ENCODE measurements around the gene PDE6C. TPM values are rescaled to one million over a fixed set of nuclear protein-coding genes. Genes with fewer than 3 reads are reported as not detected.
A peak's percentile ranks its signal among the peaks of the same experiment; 100 is the strongest.

The PDE6C gene
- total RNA-seq, 1 experiment from 2014 or later: not detected

- DNase-seq (ENCODE audit: low read depth, low spot score): no peak
- H3K4me1 ChIP-seq (ENCODE audit: control insufficient read depth, insufficient read depth, low read length): no peaks in the 10 kb centered on the region
- peaks cover 32% of the 10 kb centered on the region for H3K27me3 ChIP-seq (ENCODE audit: control insufficient read depth, insufficient read depth, low read length)
- intact Hi-C loops (cut with micrococcal nuclease; ENCODE audit: unreplicated experiment): no loop called here
- CTCF ChIA-PET: no interaction called here
- no peaks in the 10 kb centered on the region for H3K36me3 ChIP-seq (ENCODE audit: control insufficient read depth, insufficient read depth, low read length)
- ATAC-seq: no peak
- H3K27ac ChIP-seq (ENCODE audit: low read length): no peak overlapping the region
- H3K4me3 ChIP-seq (ENCODE audit: low read depth in 2 of 2, low read length in 2 of 2): no peak overlapping the region
- in situ Hi-C loops (cut with HindIII; ENCODE audit: low pct_unique_long_range_greater_than_20kb, low sequenced_read_pairs): no loop called here
- H3K9me3 ChIP-seq (ENCODE audit: control insufficient read depth, insufficient read depth, low read depth, low read length): no peaks in the 10 kb centered on the region
- no peak for TF ChIP-seq SIN3A (IDR thresholded peaks at IDR 0.05; ENCODE audit: borderline replicate concordance, insufficient read depth, low read depth, low read length)
- no peak for TF ChIP-seq TCF7L2 (IDR thresholded peaks at IDR 0.05; ENCODE audit: low read depth, low read length)
- no peak for TF ChIP-seq CTCF (IDR thresholded peaks at IDR 0.05)
- no peak for TF ChIP-seq REST (IDR thresholded peaks at IDR 0.05; ENCODE audit: insufficient read depth in 1 of 2, low read depth in 2 of 2, low read length in 1 of 2)
- no peak for TF ChIP-seq POLR2AphosphoS5 (IDR thresholded peaks at IDR 0.05; ENCODE audit: low read depth, low read length)
- BruUV-seq (replicated peaks): no TSS peak
- POLR2A ChIA-PET: no interaction called here
These were observed 12.6 kb upstream of the PDE6C start for GRCh38 chr10:93599778-93600177.

GRCh38 chr10:93600446-93601145 is 11.7 kb upstream of the PDE6C start:
- Histone ChIP-seq H3K4me1 (ENCODE audit: control insufficient read depth, insufficient read depth, low read length) (no peaks in the 10 kb centered on the region), H3K27ac (ENCODE audit: low read length) (no peak overlapping the region), H3K27me3 (ENCODE audit: control insufficient read depth, insufficient read depth, low read length) (peaks cover 32% of the 10 kb centered on the region), H3K9me3 (ENCODE audit: control insufficient read depth, insufficient read depth, low read depth, low read length) (no peaks in the 10 kb centered on the region), H3K36me3 (ENCODE audit: control insufficient read depth, insufficient read depth, low read length) (no peaks in the 10 kb centered on the region), H3K4me3 (ENCODE audit: low read depth in 2 of 2, low read length in 2 of 2) (peak overlapping the region; percentile 19 to 39; a peak in 3 of 4 replicates)
- intact Hi-C loops (cut with micrococcal nuclease; ENCODE audit: unreplicated experiment) (no loop called here), in situ Hi-C loops (cut with HindIII; ENCODE audit: low pct_unique_long_range_greater_than_20kb, low sequenced_read_pairs) (no loop called here)
- no peak for TF ChIP-seq SIN3A (IDR thresholded peaks at IDR 0.05; ENCODE audit: borderline replicate concordance, insufficient read depth, low read depth, low read length)
- no peak for TF ChIP-seq TCF7L2 (IDR thresholded peaks at IDR 0.05; ENCODE audit: low read depth, low read length)
- TF ChIP-seq CTCF (IDR thresholded peaks at IDR 0.05): no peak
- no peak for TF ChIP-seq REST (IDR thresholded peaks at IDR 0.05; ENCODE audit: insufficient read depth in 1 of 2, low read depth in 2 of 2, low read length in 1 of 2)
- TF ChIP-seq POLR2AphosphoS5 (IDR thresholded peaks at IDR 0.05; ENCODE audit: low read depth, low read length): no peak
- DNase-seq (ENCODE audit: low read depth, low spot score) (no peak), ATAC-seq (peak; percentile 83)
- no TSS peak for BruUV-seq (replicated peaks)
- ChIA-PET CTCF (interaction anchor here (0.6 kb wide), 1 partner anchor 14 kb away, joined by 3 read pairs; no protein-coding TSS in a partner anchor), POLR2A (no interaction called here)

All from Panc1 (cell line).